ENCODE data around the gene CATSPERD. TPM values are rescaled to one million over a fixed set of nuclear protein-coding genes. Genes with fewer than 3 reads are reported as not detected.
A peak's percentile ranks its signal among the peaks of the same experiment; 100 is the strongest.

The CATSPERD gene
- polyA plus RNA-seq, 3 donors, result not detected

GRCh38 chr19:5690125-5690954, 30.1 kb upstream of the CATSPERD start, which contains the start of gene RPL36:
TSS of gene RPL36 (plus strand) at chr19:5690295. CDS start at chr19:5690508, 213 bp downstream.
- H2AFZ ChIP-seq (ENCODE audit: insufficient read depth, low read depth, low read length, poor library complexity, severe bottlenecking), result peak within 1 kb of the TSS; percentile 91

More at GRCh38 chr19:5690125-5690954, 30.1 kb upstream of the CATSPERD start, which contains the start of gene RPL36:
- under 1% methylated on average over 68 of the region's 73 CpGs for WGBS (ENCODE audit: insufficient coverage)
- TF ChIP-seq, protein P1, sequence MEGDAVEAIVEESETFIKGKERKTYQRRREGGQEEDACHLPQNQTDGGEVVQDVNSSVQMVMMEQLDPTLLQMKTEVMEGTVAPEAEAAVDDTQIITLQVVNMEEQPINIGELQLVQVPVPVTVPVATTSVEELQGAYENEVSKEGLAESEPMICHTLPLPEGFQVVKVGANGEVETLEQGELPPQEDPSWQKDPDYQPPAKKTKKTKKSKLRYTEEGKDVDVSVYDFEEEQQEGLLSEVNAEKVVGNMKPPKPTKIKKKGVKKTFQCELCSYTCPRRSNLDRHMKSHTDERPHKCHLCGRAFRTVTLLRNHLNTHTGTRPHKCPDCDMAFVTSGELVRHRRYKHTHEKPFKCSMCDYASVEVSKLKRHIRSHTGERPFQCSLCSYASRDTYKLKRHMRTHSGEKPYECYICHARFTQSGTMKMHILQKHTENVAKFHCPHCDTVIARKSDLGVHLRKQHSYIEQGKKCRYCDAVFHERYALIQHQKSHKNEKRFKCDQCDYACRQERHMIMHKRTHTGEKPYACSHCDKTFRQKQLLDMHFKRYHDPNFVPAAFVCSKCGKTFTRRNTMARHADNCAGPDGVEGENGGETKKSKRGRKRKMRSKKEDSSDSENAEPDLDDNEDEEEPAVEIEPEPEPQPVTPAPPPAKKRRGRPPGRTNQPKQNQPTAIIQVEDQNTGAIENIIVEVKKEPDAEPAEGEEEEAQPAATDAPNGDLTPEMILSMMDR (IDR thresholded peaks at IDR 0.05), result peak; percentile 97
- H3K36me3 Mint-ChIP-seq, result peaks cover 27 to 35% of the 10 kb centered on the region in 2 donors
- no peaks in the 10 kb centered on the region for H3K9me3 ChIP-seq (replicated peaks in 1 of 2; ENCODE audit: control insufficient read depth in 1 of 2, insufficient read depth in 1 of 2, low read length in 2 of 2)
- peak within 1 kb of the TSS; percentile 88 to 92 for H3K27ac ChIP-seq (ENCODE audit: low read depth in 1 of 2, low read length in 2 of 2)
- H3K27me3 Mint-ChIP-seq (ENCODE audit: low read depth in 3 of 3), result peaks cover 0 to 4% (median 0%) of the 10 kb centered on the region in 3 donors
- DNase-seq, result peak; percentile 94 to 97 (median 95)
- H3K9ac ChIP-seq (ENCODE audit: insufficient read depth, low read length, poor library complexity, severe bottlenecking), result peak within 1 kb of the TSS; percentile 92
- peak within 1 kb of the TSS; percentile 93 to 95 for H3K4me3 Mint-ChIP-seq
- H3K79me2 ChIP-seq (ENCODE audit: insufficient read depth, low read length), result peaks cover 53% of the 10 kb centered on the region
- peak within 1 kb of the TSS; percentile 56 to 99 (median 95) for H3K4me3 ChIP-seq (replicated peaks in 1 of 3; ENCODE audit: low read depth in 2 of 3, low read length in 3 of 3)
- peaks cover 52% of the 10 kb centered on the region for H4K20me1 ChIP-seq (ENCODE audit: insufficient read depth, low read length)
- intact Hi-C loops (cut with micrococcal nuclease), result loop anchor here (2.0 kb wide), 3 partner anchors 28 to 100 kb away; partner anchors contain the start of genes CATSPERD (in 1 of the 2), DUS3L (in 1 of the 2) and LONP1 (in 1 of the 2)
- peaks cover 28% of the 10 kb centered on the region for H3K4me1 Mint-ChIP-seq
- H3K27ac Mint-ChIP-seq, result peak within 1 kb of the TSS; percentile 87 to 95 (median 94)
- peak within 1 kb of the TSS; percentile 71 for H3K4me2 ChIP-seq (replicated peaks; ENCODE audit: extremely low read depth, low read length, poor library complexity, severe bottlenecking)
- H3K36me3 ChIP-seq (replicated peaks in 1 of 2; ENCODE audit: control insufficient read depth in 1 of 2, insufficient read depth in 2 of 2, low read length in 2 of 2), result peaks cover 36 to 37% of the 10 kb centered on the region in 2 donors
- H3K9me3 Mint-ChIP-seq, result peaks cover 0 to 8% (median 0%) of the 10 kb centered on the region in 7 donors
- H3K4me1 ChIP-seq (ENCODE audit: control insufficient read depth in 1 of 2, insufficient read depth in 2 of 2, low read length in 2 of 2), result peaks cover 27 to 40% of the 10 kb centered on the region in 2 donors
- H3K27me3 ChIP-seq (ENCODE audit: control insufficient read depth in 2 of 2, insufficient read depth in 2 of 2, low read length in 2 of 2), result no peaks in the 10 kb centered on the region
